Stimulated activated naive CD8-positive, alpha-beta T cell treated with anti-CD3 and anti-CD28 coated beads, Interleukin-15, amount 100 ng/mL, for 72 hours (primary cell): ENCODE results near the gene HRAS.

Experiments used
- ATAC-seq: fragments of 150-1000 bp; cut with Tn5 transposase; 2 replicates; pipeline ENCODE4 v1.10.0; 2021; ENCODE audit warnings: mild to moderate bottlenecking, moderate library complexity
- DNase-seq, 2 donors: peaks; one replicate each; pipeline ENCODE4 v3.0.0; 2021 to 2022
- H3K27ac Mint-ChIP-seq, 2 donors: one replicate each; pipeline ENCODE4 v1.8.0; 2022; ENCODE audit warnings: mild to moderate bottlenecking in 2 of 2, mixed read lengths in 2 of 2, moderate library complexity in 2 of 2
- H3K27me3 Mint-ChIP-seq: one replicate; pipeline ENCODE4 v1.8.0; 2022; ENCODE audit warnings: mixed read lengths
- H3K4me1 Mint-ChIP-seq: one replicate; pipeline ENCODE4 v1.8.0; 2022; ENCODE audit warnings: mild to moderate bottlenecking, mixed read lengths
- H3K4me3 Mint-ChIP-seq, 2 donors: one replicate each; pipeline ENCODE4 v1.8.0; 2022; ENCODE audit warnings: mild to moderate bottlenecking in 2 of 2, mixed read lengths in 2 of 2, moderate library complexity in 1 of 2
- H3K9me3 Mint-ChIP-seq, 2 donors: one replicate each; pipeline ENCODE4 v1.8.0; 2022; ENCODE audit warnings: mixed read lengths in 2 of 2

The HRAS gene

DNA sequence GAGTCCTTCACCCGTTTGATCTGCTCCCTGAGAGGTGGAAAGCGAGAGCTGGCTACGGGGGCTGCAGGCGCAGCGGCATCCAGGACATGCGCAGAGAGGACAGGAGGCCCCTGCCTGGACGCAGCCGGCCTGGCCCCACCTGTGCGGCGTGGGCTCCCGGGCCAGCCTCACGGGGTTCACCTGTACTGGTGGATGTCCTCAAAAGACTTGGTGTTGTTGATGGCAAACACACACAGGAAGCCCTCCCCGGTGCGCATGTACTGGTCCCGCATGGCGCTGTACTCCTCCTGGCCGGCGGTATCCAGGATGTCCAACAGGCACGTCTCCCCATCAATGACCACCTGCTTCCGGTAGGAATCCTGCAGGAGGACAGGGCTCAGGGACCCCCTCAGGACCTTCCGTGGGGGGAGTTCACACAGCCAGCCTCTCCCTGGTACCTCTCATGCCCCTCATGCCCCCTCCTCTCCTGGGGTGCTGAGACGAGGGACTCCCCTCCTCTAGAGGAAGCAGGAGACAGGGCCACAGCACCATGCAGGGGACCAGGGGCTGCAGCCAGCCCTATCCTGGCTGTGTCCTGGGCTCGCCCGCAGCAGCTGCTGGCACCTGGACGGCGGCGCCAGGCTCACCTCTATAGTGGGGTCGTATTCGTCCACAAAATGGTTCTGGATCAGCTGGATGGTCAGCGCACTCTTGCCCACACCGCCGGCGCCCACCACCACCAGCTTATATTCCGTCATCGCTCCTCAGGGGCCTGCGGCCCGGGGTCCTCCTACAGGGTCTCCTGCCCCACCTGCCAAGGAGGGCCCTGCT lies 1.6 kb downstream of the HRAS start:
- no peaks in the 10 kb centered on the region for H3K9me3 Mint-ChIP-seq
- H3K27ac Mint-ChIP-seq: no peak overlapping the region
- H3K4me3 Mint-ChIP-seq: peak overlapping the region; percentile 66 to 76
- no peak for ATAC-seq
- peaks cover 31% of the 10 kb centered on the region for H3K4me1 Mint-ChIP-seq
- H3K27me3 Mint-ChIP-seq: no peaks in the 10 kb centered on the region
- DNase-seq: no peak

DNA sequence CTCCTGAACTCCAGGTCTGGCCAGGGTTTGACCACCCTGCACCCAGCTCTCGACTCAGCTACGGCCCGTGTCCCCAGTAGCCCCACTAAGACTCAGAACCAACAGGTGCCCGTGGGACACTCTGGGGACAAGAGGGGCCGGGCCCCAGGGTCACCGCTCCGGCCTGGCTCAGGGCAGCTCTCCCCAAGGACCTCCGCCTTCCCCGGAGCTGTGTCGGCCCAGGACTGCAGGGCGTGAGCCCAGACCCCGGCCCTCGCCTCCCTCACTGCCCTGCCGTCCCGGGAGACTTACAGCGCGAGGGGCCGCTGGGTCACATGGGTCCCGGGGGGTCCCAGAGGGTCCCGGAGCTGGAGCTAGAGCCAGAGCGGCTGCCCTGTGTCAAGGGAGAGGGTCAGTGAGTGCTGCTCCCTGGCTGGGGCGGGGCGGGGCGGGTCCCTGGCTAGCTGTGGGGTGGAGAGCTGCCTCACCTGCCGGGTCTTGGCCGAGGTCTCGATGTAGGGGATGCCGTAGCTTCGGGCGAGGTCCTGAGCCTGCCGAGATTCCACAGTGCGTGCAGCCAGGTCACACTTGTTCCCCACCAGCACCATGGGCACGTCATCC lies 2.3 kb downstream of the HRAS start:
- Mint-ChIP-seq H3K27me3 (no peaks in the 10 kb centered on the region), H3K27ac (no peak overlapping the region), H3K4me3 (no peak overlapping the region), H3K4me1 (peaks cover 30% of the 10 kb centered on the region), H3K9me3 (no peaks in the 10 kb centered on the region)
- ATAC-seq (no peak), DNase-seq (no peak)

DNA sequence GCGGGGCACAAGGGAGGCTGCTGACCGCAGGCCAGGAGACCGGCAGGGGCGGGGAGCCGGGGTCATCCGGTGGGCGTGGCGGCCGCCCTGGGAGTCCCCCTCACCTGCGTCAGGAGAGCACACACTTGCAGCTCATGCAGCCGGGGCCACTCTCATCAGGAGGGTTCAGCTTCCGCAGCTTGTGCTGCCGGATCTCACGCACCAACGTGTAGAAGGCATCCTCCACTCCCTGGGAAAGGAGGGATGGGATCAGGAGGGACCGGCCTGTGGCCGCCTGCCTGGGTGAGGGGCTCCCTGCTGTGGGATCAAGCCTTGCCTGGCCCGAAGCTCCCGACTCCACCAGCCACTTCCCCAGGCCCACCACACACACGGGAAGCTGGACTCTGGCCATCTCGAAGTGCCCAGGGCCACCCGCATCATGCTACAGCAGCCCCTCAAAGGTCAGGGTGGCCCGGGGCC lies 2.8 kb downstream of the HRAS start:
- ATAC-seq (no peak), DNase-seq (no peak)
- Mint-ChIP-seq H3K9me3 (no peaks in the 10 kb centered on the region), H3K4me1 (peaks cover 25% of the 10 kb centered on the region), H3K27me3 (no peaks in the 10 kb centered on the region), H3K4me3 (no peak overlapping the region), H3K27ac (no peak overlapping the region)

DNA sequence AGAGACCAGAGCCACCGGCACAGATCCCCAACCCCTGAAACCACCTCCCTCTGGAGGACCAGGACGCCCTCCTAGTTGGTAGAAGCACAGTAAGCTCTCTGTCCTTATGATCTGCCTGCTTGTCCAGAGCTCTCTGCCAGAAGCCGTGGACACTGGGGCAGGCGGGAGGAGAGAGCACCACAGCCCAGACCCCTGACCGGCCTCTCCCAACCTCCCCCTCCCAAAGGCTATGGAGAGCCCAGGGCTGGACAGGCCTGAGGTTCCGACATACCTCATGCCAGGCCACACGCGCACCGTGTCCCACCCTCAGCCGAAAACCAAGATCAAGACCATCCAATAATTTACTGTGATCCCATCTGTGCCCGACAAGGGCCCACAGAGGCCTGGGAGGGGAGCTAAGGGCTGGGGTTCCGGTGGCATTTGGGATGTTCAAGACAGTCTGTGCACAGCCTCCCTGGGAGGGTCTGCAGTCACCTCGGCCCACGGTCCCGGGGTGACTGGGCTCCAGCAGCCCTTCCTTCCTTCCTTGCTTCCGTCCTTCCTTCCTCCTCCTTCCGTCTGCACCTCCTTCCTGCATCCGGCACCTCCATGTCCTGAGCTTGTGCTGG lies 3.4 kb downstream of the HRAS start:
- Mint-ChIP-seq H3K9me3 (no peaks in the 10 kb centered on the region), H3K27me3 (no peaks in the 10 kb centered on the region), H3K4me3 (peak overlapping the region in 1 of 2 donors; percentile 13), H3K4me1 (peaks cover 20% of the 10 kb centered on the region), H3K27ac (no peak overlapping the region)
- no peak for ATAC-seq
- DNase-seq: no peak

DNA sequence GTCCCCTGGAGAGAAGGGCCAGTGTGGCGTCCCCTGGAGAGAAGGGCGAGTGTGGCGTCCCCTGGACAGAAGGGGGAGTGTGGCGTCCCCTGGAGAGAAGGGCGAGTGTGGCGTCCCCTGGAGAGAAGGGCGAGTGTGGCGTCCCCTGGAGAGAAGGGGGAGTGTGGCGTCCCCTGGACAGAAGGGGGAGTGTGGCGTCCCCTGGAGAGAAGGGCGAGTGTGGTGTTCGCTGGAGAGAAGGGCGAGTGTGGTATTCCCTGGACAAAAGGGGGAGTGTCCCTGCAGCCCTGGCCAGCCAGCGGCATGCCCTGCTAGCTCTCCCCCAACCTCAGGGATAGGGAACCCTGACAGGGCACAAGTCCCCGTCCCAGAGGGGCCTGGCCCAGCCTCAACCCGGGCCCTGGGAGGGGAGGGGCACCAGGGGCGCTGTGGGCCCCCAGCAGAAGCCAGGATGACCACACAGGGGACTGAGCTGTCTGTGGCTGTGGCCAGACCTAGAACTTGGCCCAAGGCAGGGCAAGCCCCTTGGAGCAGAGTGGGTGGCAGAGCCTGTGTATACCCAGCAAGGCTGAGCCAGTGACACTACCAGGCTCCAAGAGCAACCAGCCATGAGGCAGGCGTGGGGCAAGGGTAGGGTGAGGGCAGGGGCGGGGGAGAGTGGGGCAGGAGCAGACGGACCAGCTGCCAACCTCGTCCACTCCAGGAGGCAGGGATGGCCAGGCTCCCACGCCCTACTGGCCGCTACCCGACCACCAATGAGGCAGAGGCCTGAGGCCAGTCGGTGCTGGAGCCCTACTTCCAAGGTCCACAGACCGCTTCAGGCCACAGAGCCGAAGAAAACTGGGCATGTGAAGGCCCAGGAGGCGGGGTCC lies 4.2 kb downstream of the HRAS start:
- H3K4me3 Mint-ChIP-seq: no peak overlapping the region
- no peaks in the 10 kb centered on the region for H3K9me3 Mint-ChIP-seq
- ATAC-seq: no peak
- no peak for DNase-seq
- H3K27ac Mint-ChIP-seq: peak overlapping the region in 1 of 2 donors; percentile 42
- peaks cover 15% of the 10 kb centered on the region for H3K4me1 Mint-ChIP-seq
- no peaks in the 10 kb centered on the region for H3K27me3 Mint-ChIP-seq

DNA sequence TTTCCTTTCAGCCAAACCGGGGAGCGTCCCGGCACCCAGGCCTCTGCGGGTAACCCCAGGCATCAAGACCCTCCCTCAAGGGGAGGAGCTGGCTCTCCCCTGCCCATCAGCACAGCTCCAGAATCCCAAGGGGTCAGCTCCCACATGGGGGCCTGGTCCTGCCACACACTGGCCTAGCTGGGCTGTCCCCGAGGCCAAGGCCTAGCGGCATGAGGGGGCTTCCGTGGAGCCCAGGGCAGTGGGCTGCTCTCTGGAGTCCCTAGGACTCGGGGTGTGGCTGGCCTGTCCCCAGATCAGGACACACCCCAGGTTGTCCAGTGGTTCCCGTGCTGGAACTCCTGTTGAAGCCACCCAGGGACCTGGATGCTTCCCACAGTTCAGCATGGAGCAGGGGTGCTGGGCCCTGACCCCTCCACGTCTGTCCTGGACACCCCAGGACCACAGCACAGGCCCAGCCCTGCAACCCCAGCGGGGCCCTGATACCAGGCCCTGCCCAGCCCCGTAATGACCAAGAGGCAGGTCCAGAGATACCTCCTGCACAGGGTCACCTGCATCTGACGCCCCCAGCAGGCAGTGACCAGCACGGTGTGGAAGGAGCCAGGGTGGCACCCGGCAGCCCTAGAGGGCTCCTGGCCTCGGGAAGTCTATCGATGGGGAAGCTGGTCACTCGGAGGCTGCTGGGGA lies 5.5 kb downstream of the HRAS start:
- no peak for ATAC-seq
- Mint-ChIP-seq H3K27me3 (no peaks in the 10 kb centered on the region), H3K9me3 (no peaks in the 10 kb centered on the region), H3K4me1 (peaks cover 12% of the 10 kb centered on the region), H3K4me3 (no peak overlapping the region), H3K27ac (no peak overlapping the region)
- DNase-seq: no peak

DNA sequence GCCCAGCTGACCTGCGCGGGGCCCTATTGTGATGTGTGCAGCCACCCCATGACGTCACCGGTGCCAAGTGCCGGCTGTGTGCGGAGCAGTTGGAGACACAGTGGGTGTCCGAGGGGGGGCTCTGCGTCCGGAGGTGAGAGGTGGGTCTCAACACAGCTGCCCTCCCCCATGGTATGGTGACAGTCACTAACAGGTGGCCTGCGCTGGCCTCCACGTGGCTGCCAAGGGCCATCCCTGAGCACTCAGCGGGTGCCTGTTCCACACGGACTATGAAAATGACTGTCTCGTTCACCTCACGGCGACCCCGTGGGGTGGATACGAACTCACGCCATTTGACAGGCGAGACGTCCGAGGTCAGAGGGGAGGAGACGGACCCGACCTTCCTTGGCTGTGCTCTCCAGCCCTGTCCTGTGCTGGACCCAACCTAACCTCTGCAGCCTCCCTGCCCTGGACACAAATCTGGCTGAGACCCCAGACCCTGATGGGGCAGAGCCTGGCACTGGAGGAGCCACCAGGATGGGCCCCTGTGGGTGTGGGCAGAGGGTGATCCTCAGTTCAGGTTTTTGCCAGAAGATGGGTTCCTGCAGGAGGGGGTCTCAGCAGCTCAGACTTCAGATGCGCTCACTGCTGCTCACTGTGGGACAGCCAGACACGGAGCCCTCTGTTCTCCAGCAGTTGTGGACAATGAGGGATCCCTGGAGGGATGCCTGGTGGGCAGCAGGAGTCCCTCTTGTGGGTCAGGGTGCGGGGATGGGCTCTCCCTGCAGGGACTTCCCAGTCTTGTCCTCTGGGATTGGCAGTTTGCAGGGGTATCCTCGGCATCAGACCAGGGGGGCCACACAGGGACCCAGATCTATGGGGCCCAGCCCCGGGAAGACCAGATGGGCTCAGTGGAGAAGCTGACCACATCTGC lies 6.3 kb downstream of the HRAS start:
- Mint-ChIP-seq H3K27me3 (no peaks in the 10 kb centered on the region), H3K27ac (peak overlapping the region in 1 of 2 donors; percentile 78), H3K4me1 (peaks cover 8% of the 10 kb centered on the region), H3K4me3 (no peak overlapping the region), H3K9me3 (no peaks in the 10 kb centered on the region)
- no peak for DNase-seq
- no peak for ATAC-seq

DNA sequence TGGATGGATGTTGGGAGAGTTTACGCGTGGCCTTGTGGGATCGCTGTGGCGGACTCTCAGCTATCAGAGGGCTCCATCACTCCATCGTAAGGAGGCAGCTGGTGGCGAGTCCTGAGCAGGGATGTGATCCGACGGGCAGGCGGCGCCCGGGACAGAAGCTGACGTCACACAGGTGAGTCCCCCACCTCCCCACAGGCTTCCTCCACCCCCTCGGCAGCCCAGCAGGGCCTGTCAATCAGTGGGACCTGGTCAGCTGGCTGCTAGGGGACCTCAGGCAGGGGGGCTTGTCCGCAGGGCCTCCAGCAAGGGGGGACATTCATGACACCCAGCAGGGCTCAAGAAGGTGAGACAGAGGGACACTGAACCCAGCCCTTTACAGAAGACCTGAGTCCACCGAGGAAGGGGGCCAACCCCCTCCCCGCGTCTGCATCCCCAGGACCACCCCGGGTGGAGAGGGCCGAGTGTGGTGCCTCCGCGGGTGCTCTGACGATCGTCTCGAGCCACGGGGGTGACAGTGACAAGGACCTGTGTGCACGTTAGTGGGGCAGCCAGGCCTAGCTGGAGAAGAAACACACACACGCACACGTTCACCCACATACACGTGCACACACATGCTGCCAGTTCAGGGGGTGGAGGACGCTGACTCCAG lies 7.1 kb downstream of the HRAS start:
- DNase-seq (no peak), ATAC-seq (no peak)
- Mint-ChIP-seq H3K27me3 (no peaks in the 10 kb centered on the region), H3K4me3 (no peak overlapping the region), H3K9me3 (no peaks in the 10 kb centered on the region), H3K4me1 (peaks cover under 1% of the 10 kb centered on the region), H3K27ac (no peak overlapping the region)

DNA sequence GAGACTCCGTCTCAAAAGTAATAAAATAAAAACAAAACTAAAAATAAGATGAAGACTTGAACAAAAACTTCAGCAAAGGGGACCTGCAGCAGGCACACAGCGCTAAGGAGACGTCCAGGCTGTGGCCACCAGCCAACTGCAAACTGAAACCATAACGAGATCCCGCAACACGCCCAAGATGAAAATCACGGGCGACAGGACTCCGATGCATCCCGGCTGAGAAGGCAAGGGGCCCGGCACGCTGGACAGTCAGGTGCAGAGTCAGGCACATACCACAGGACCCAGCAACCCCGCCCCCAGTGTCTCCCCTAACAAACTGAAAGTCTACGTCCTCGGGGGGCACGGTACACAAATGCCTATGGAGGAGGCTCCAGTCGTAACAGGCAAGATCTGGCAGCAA lies 9.2 kb downstream of the HRAS start:
- Mint-ChIP-seq H3K4me1 (no peaks in the 10 kb centered on the region), H3K4me3 (no peak overlapping the region), H3K27me3 (no peaks in the 10 kb centered on the region), H3K9me3 (no peaks in the 10 kb centered on the region), H3K27ac (no peak overlapping the region)
- ATAC-seq (no peak), DNase-seq (no peak)

DNA sequence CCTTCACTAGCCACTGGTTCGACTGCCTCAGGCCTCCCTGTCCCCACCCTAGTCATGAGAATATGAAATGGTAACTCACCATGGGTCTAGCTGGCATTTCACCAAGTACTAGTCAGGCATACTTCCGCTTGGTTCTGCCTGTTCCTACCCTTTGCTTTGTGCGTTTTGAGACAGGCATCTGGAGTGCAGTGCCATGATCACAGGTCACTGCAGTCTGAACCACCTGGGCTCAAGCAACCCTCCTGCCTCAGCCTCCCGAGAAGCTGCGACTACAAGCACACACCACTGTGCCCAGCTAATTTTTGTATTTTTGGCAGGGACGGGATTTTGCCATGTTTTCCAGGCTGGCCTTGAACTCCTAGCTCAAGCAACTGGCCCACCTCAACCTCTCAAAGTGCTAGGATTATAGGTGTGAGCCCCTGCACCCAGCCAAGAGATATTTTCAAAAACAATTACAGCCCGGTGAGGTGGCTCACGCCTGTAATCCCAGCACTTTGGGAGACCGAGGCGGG lies 14.1 kb downstream of the HRAS start:
- H3K9me3 Mint-ChIP-seq: peaks cover 7 to 8% of the 10 kb centered on the region in 2 donors
- H3K27me3 Mint-ChIP-seq: no peaks in the 10 kb centered on the region
- ATAC-seq (no peak), DNase-seq (no peak)
- peaks cover 20% of the 10 kb centered on the region for H3K4me1 Mint-ChIP-seq
- H3K27ac Mint-ChIP-seq: no peak overlapping the region
- H3K4me3 Mint-ChIP-seq: no peak overlapping the region

DNA sequence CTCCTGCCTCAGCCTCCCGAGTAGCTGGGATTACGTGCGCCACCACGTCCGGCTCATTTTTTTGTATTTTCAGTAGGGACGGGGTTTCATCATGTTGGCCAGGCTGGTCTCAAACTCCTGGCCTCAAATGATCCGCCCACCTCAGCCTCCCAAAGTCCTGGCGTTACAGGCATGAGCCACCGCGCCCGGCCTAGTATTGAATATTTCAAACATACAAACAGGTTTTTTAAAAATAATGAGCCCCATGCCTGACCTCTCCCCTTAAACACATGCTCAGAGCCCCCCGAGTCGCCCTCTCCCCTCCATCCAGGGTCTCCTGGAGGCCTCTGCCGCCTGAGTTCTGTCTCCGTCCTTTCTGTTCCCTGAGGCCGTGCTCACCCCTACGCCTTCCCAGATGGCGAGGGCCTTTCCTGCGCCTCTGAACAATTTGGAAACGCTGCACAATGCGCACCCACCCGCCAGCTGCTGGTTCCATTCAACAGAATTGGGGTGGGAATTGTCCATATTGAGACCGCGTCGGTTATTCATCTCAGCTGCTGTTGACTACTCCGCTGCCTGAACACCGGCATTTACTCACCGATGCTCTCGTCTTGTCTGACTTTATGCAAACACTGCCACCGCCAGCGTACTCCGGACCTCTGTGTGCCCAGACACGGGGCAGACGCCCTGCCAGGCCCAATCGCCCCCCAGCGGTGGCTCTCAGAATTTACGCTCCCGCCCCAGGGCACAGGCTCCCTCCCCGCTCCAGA lies 14.8 kb downstream of the HRAS start:
- H3K4me1 Mint-ChIP-seq: peaks cover 20% of the 10 kb centered on the region
- peak overlapping the region in 1 of 2 donors; percentile 37 for H3K4me3 Mint-ChIP-seq
- no peaks in the 10 kb centered on the region for H3K27me3 Mint-ChIP-seq
- no peak for ATAC-seq
- peaks cover 11 to 12% of the 10 kb centered on the region in 2 donors for H3K9me3 Mint-ChIP-seq
- peak in 1 of 2 donors; percentile 49 for DNase-seq
- H3K27ac Mint-ChIP-seq: no peak overlapping the region

DNA sequence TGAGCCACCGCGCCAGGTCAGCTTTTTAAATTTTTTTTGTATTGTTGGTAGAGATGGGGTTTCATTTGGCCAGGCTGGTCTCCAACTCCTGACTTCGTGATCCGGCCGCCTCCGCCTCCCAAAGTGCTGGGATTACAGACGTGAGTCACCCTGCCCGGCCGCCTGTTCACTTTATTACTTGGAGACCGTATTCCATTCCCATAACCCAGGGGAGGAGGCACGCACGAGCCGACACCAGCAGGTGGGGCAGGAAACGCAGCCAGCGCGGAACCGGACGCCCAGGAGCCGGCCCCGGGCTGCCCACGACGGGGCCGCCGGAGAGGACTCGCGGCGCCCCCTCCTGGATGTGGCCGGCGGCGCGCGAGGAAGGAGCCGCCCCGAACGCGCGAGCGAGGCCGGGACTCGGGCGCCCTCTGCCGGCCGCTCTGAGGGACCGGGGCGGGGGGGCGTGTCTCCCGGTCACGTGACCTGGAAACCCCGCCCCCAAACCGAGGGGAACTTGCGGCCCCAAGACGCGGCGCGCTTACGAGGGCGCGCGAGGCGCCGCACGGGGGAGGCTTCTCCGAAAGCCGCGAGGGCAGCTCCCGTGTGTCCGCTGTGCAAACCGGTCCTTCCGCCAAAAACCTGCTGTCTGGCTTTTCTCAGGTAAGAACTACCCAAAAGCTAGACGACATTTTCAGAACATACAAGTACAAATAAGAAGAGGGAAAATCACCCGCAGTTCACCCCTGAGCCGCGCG lies 16.7 kb downstream of the HRAS start:
- Mint-ChIP-seq H3K4me3 (peak overlapping the region; percentile 82 to 97), H3K9me3 (peaks cover 11 to 12% of the 10 kb centered on the region in 2 donors), H3K27me3 (no peaks in the 10 kb centered on the region), H3K4me1 (peaks cover 20% of the 10 kb centered on the region), H3K27ac (peak overlapping the region in 1 of 2 donors; percentile 97)
- peak; percentile 92 for DNase-seq
- peak; percentile 94 for ATAC-seq
